NCI-H2081 (cell line): ENCODE results near the gene GPR3.
"Not testable (repeated sequence)": the region's sequence is repeated elsewhere in the genome, so short reads cannot be mapped to it uniquely, and the experiment has no call there.

Experiments used
- DNase-seq, 2 experiments: peaks; one replicate each; lab custom pipeline; 2025; lab: John Stamatoyannopoulos, UW

Gene GPR3

DNA sequence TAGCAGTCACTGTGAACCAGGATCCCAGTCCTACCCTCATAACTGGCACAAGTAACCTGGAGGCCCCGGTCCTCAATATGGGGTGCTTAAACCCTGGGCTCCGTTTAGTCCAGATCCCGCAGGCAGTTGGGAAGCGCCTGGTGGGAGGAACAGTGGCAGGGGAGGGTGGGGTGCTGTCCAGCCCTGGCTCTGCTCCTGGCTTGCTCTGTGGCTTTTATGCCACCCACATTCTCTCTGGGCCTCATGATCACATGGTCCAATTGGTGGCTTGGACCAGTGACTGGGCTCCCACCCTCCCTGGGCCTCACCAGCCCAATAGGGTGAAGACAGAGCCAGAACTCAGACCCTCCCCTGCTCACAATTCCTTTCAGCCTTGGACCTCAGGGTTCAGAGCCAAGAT, 12.2 kb upstream of the GPR3 start:
- no peak for DNase-seq

DNA sequence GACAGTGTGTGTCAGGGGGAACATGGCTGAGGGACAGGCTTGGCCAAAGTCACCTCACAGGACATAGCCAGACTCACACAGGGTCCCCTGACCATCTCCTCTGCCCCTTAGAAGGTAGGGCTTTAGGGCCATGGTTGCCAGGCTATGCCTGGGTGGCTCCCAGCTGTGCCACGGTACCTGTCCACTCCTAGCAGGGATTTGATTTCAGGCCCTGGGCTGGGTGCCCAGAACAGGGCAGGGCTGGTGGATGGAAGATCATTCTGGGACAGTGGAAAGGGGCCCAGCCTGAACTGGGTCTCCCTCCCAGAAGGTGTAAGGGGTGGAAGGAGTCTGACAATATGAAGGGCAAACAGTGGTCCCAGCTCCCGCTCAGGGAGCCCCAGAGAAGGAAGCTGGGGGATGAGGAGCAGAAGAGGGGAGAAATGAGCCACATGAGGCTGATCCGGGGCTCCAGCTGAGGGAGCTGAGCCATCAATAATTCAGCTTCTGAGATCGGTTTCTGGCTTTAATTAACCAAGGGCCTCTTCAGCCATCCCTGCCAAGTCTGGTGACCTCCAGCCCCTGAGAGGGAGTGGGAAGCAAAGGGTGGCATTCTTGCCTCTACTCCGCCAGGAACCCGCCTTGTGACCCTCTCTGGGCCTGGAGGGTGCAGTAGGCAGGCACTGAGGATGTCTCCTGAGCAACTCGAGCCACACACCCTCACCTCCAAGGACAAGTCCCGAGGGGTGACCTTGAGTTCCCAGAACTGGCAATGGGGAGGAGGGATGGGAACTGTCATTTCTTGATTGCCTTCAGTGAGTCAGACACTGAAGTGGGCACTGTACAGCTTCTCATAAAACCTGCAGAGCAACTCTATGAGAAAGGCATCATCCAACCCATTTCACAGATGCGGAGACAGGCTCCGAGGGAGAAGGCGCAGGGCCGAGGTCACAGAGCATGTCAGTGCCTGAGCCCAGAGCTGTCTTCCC, 11.4 kb upstream of the GPR3 start:
- DNase-seq: no peak

DNA sequence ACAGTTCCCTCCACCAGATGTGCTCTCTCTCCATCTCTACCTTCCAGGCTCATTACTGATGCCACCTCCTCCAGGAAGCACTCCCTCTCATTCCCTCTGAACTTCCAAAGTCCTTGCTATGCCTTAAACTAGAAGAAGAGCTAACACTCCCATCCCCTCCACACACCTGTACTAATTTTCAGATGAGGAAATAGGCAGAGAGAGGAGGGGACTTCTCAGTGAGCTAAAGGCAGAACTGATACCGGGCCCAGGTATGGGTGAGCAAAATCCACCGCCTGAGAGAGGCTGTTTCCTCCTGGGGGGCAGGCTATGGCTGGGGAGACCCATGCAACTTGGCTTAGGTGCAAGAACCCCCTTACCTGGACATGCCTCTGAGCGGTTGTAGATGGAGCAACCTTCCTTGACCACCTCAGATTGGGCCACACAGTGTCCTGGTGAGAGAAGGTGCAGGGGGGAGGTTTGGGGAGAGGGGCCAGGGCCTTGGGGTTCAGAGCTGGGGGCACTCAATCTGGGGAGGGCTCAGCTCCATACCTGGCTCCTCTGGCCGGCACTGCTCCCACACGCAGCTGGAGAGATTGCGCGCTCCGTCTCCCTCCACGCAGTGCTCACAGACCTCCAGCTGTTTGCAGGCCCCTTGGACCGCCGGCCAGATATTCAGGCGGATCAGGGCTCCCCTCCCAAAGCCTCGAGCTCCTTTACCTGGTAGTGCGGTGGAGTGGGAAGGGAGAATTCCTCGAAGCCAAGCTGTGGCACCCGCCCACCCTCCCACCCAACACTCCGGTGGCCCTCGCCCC, 10.3 kb upstream of the GPR3 start:
- no peak for DNase-seq

DNA sequence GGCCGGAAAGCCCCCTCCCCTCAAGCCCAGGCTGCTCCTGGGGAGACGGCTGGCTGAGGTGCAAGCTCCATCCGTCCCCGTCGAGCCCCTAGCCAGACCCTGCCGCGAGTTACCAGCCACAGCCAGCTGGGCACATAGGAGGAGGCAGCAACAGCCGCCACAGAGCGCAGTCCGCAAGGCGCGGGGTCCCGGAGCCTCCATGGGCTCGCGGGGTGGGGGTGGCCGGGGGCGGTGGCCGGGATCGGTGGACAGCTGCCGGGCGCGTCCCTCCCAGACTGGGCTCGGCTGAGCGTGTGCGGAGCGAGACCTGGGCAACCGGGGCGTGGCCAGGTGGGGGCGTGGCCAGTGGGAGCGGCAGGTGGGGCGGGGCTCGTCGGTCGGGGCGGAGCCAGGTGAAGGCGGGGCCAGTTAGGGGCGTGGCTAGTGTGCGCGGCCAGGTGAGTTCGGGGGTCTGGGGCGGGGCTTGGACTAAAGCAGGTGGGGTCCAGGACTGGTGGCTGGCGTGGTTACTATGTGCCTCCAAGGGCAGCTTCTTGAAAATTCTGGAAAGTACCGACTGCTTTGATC, 9.3 kb upstream of the GPR3 start, which contains the start of gene CD164L2:
CD164L2 (minus strand) TSS at position 295 of the 567 bp plus-strand sequence; CDS start at position 201, 94 bp downstream.
- no peak for DNase-seq

DNA sequence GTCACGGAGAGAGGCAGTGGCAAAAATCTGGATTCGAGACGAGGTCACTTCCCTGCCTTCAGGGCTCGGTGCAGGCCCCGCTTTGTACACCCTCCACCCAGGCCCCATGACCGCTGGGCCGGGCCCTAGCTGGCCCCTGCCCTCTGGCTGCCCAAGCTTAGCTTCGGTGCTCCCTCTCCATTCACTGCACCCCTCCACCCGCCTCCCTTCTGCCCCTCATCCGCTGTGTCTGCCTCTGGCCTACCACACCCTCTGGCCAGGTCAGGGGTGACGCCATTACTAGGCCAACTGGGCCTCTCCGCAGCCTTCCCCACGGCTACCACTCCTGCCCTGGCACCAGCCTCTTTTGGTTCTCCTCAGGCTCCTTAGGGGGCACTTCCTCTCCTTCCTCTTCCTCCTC, 8.8 kb upstream of the GPR3 start:
- no peak for DNase-seq

DNA sequence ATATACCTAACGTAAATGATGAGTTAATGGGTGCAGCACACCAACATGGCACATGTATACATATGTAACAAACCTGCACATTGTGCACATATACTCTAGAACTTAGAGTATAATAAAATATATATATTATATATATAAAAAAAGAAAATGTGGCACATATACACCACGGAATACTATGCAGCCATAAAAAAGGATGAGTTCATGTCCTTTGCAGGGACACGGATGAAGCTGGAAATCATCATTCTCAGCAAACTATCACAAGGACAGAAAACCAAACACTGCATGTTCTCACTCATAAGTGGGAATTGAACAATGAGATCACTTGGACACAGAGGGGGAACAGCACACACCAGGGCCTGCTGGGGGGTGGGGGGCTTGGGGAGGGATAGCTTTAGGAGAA, 7.6 kb upstream of the GPR3 start:
- DNase-seq: not testable (repeated sequence)

DNA sequence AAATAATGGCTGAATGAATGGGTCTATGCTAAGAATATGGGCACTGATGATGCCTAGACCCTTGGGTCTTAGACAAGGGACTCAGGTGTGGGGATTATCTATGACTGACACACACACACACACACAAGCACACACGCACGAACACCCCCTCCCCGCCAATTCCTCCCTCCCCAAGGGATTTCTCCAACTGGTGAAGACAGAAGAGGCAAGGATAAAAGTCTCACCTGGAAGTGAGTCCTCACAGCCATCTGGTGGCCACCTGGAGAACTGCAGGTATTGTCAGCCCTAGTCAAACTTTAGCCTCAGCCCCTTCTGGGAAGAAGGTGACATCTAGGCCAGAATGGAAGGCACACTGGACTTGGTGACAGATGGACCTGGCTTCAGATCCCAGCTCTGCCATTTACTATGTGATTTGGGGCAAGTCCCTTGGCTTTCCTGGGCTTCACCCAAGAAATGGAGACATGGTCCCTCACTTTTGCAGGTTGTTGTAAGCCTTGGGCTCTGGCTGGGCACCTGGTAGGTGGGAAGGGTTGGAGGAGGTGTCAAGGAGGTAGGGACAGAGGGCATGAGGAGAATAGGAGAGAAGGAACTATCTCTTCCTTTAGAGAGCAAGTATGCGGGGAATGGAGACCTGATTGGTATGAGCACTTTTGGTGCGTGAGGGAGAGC, 4.0 kb upstream of the GPR3 start:
- peak; percentile 39 to 51 for DNase-seq

DNA sequence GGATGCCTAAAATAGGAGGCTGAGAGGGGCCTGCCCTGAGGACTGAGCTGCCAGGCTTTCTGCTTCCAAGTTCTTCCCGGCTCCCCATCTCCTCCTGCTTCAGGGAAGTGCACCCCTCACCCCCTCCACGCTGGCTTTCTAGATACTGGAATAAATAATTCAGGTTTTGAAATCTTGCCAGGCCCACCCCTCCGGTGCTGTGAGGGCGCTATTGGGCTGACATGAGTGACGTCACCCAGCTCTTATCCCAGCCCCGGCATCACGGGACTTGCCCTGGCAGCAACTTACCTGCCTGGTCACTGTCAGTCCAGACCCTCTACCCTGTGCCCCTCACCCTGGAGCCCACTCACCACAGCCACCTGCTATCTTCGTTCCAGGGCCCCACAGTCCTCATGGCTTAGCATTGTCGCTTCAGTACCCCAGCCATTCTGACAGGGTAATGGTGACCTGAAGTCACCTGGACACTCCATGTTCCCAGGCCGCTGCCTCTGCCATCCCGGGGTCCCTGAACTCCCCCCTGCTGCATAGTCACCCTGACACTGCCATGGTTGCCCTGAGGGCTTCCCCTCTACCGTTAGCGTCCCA, 819 bp upstream of the GPR3 start:
- peak in 1 of 2 experiments; percentile 27 for DNase-seq

DNA sequence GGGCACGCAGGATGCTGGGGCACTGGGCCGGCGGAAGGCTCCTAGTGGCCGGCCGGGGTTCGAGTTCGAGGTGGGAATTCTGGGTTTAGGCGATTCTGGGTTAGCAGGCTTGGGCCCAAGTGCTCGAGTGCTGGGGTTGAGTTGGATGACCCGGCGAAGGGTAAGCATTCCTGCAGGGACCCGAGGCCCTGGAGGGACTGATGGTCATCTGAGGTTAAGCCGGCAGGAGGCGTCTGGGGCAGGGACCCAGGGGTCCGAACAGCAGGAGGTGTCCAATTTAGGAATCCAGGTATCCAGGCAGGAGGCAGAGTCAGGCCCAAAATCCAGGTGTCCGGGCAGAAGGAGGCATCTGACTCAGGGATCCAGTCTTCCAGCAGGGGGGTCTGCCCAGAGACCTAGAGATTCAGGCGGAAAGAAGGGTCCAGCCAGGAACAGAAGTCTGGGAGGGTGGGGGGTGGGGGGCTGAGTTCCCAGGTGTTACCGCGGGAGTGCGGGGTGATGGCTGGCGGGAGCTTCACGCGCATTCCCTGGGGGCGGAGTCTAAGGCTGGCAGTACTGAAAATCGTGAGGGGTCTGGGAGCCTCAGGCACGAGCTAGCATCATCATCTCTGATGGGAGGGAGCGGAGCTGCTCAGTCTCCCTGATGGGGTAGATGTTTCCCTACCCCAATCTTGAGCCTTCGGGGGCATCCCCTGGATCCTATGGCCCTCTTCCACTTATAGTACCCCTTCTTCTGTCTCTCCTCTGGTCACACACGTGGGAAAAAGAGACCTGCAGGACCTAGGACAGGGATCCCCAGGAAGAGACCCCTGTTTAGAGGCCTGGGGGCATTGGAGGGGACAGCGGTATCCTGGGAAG, 585 bp downstream of the GPR3 start:
- no peak for DNase-seq

DNA sequence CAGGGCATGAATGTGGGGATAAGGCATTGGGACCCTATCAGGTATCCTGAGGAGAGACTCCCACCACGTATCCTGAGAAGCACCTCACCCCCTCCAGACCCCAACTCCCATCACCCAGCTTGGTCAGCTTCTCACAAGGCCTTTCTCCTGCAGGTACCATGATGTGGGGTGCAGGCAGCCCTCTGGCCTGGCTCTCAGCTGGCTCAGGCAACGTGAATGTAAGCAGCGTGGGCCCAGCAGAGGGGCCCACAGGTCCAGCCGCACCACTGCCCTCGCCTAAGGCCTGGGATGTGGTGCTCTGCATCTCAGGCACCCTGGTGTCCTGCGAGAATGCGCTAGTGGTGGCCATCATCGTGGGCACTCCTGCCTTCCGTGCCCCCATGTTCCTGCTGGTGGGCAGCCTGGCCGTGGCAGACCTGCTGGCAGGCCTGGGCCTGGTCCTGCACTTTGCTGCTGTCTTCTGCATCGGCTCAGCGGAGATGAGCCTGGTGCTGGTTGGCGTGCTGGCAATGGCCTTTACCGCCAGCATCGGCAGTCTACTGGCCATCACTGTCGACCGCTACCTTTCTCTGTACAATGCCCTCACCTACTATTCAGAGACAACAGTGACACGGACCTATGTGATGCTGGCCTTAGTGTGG, 1.3 kb downstream of the GPR3 start:
- no peak for DNase-seq

DNA sequence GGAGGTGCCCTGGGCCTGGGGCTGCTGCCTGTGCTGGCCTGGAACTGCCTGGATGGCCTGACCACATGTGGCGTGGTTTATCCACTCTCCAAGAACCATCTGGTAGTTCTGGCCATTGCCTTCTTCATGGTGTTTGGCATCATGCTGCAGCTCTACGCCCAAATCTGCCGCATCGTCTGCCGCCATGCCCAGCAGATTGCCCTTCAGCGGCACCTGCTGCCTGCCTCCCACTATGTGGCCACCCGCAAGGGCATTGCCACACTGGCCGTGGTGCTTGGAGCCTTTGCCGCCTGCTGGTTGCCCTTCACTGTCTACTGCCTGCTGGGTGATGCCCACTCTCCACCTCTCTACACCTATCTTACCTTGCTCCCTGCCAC, 1.8 kb downstream of the GPR3 start:
- DNase-seq: no peak

DNA sequence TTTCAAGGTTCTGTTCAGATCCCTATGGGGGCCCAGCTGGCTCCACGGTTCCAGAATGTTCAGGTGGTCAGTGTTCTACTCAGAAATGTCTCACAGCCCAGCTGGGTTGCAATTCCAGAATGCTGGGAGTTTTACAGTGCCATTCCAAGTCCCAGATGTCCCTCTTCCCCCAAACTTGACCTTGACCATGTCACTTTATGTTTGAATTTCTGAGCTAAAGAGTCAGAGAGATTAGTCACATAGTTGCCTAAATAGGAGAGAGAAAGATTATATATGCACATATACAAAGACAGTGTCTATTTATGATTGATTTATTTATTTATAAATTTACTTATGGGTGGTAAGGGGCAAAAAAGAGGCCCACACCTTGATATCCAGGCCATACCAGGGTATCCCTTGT, 2.5 kb downstream of the GPR3 start:
- DNase-seq: no peak

DNA sequence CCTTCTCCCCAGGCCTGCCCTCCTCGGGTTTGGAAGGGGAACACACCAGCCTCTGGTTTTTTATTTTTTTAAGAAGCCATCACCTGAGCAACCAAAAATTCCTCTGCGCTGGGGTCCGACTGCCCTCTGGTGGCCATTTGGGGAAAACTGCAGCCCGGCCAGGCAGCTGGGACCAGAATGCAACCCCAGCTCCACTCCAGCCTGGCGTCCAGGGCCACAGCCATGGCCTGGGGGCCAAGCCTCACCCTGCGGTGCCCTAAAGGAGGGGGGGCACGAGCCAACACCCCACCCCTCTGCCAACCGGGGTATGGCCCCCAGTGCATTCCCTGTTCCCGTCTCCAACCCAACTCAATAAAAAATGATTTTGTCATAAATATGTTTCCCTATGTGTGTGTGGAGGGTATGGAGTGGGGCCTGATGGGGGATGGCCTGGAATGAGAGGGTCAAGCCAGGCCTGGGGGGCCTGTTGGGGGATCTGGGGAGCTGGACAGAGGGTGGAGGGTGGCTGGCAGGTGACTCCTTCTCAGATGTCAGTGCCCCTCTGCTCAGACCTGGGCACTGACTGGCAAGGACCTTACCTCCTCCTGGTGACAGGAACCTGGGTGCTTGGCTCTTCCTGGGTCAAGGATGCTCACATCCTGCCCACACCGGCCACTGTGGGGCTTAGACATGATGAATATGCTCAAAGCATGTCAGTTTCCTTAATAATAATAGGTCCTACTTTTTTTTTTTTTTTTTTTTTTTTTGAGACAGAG, 3.2 kb downstream of the GPR3 start:
- DNase-seq: peak; percentile 53 to 61

DNA sequence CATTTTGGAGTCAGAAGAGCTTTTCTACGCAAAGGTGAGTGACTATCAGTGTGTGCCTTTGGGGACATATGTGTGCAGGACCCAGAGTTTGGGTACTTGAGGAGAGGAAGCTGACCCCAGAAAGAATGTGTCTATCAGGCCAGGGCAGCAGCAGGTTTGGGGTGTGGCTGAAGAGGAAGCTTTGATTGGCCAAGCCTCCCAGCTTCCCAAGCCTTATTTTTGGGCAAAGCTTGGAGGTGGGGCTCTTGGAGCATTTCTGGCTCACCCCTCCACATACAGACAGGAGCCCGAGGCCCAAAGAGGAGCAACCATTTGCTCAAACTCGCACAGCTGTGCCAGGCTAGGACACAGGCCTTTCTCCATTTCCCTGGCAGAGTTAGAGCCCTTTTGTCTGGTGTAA, 4.7 kb downstream of the GPR3 start:
- DNase-seq: no peak

DNA sequence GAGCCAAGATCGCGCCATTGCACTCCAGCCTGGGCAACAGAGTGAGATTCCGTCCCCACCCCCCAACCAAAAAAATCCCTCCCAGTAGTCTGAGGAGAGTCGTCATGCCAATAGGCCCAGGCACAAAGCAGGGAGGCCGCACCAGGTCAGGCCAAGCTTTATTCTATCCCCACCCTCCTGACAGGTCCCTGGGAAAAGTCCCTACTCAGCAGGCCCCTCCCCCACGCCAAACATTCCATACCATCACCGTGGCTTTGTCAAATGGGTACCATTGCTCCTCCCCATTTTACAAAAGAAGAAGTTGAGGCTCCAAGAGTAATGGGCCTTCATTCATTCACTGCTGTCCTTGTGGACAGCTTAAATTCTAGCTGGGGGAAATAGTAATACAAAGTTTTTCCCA, 5.3 kb downstream of the GPR3 start:
- no peak for DNase-seq

DNA sequence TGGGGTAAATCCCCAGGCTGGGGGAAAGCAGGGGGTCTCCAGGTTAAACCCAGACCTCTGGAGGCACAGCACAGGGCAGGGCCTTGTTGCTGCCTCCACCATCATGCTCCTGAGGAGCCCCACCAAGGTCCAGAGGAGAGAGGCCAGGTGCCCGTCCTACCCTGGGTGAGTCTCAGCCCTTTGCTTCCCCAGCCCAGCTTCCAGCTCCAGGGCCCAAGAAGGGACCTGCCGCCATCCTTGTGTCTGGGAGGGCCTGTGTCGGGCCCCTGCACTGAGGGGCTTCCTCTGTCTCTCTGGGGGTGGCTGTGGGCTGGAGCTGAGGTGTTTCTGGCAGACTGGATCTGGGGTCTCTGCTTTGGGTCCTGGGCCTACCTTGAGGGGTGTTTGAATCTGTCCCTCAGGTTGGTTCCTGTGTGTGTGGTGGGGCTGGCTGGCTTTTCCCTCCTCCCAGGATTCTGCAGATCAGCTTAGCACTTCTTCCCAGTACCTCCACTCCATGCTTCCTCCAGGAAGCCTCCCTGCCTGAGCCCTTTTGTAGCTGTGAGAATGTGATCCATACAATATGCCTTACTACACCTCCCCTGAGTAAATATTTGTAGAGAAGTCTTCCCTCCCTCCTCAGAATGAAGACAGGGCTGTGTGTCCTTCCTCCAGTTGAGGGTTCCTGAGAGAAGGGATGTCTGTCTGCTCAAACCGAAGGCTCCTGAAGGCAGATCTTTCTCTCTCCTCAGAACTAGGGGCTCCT, 6.2 kb downstream of the GPR3 start:
- no peak for DNase-seq

DNA sequence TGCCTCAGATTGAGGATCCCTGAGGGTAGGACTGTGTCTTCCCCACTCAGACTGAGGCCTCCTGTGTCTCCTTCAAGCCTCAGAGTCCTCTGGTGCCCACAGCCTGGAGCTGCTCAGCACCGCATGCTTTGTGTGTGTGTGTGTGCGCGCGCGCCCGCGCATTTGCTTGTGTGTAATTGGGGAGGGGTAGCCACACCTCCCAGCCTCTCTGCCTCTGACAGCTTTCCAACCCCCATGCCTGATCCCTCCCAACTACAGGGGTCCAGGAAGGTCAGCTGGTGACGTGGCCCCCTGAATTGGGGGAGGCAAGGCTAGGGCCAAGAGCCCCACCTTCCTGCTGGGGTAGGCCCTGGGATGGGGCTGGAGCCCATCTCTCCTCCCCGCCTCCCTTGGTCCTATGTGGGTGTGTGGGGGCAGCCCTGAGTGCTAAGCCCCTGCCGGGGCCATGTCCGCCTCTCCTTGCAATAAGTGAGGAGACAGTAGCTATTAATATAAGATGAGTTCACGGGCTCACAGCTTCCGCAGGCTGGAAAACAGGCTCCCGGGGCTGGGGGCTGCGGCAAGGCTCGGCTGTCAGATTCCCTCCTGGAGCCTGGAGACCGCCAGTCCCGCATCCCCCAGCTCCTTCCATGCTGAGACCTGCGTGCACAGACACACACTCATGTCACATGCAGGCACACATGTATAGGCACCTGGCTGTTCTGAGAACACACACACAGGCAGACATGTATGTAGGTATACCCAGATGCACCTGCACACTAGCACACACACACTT, 7.0 kb downstream of the GPR3 start:
- DNase-seq: no peak
